Tibial nerve (tissue), 4 donors: Measurements from ENCODE around the gene PPIA. TPM values are rescaled to one million over a fixed set of nuclear protein-coding genes. Genes with fewer than 3 reads are reported as not detected.

Experiments
- DNase-seq, 2 donors: peaks; one replicate each; pipeline ENCODE4 v3.0.0-alpha.2; 2019; ENCODE audit warnings: low spot score in 2 of 2
- H3K27ac ChIP-seq, 4 donors: fragments of 200-600 bp; sonication (generic) in 3 of 4; one replicate each; pipeline ENCODE4 v1.5.1; 2017 to 2019; ENCODE audit warnings: mild to moderate bottlenecking in 1 of 4
- H3K27me3 ChIP-seq, 2 donors: fragments of 200-600 bp; sonication (generic) in 1 of 2; one replicate each; pipeline versions ENCODE4 v1.5.1 to v1.6.0; 2017 to 2019
- H3K36me3 ChIP-seq, 3 donors: fragments of 200-600 bp; sonication (generic); one replicate each; pipeline ENCODE4 v1.5.1; 2018 to 2019
- H3K4me1 ChIP-seq, 4 donors: fragments of 200-600 bp; sonication (generic) in 3 of 4; one replicate each; pipeline ENCODE4 v1.5.1; 2017 to 2019
- H3K4me3 ChIP-seq, 4 donors: fragments of 200-600 bp; sonication (generic) in 3 of 4; one replicate each; pipeline ENCODE4 v1.5.1; 2017 to 2019; ENCODE audit warnings: mild to moderate bottlenecking in 1 of 4, moderate library complexity in 1 of 4
- H3K9me3 ChIP-seq, 4 donors: fragments of 200-600 bp; sonication (generic) in 3 of 4; one replicate each; pipeline ENCODE4 v1.5.1; 2017 to 2019
- CTCF ChIP-seq, 5 experiments: fragments of 200-600 bp in 3 of 5; fragments of 450-650 bp in 2 of 5; sonication (generic) in 3 of 5; IDR thresholded peaks; one replicate each; pipeline ENCODE4 v1.5.1; 2016 to 2019; ENCODE audit warnings: antibody characterized with exemption in 5 of 5, mild to moderate bottlenecking in 3 of 5, moderate library complexity in 2 of 5
- EP300 ChIP-seq, 2 donors: sonication (generic); formaldehyde crosslinking; IDR thresholded peaks; one replicate each; pipeline ENCODE4 v1.6.1; 2017; ENCODE audit warnings: antibody characterized with exemption in 2 of 2, mild to moderate bottlenecking in 1 of 2
- POLR2A ChIP-seq, 2 donors: fragments of 450-650 bp; IDR thresholded peaks; one replicate each; pipeline ENCODE4 v1.6.1; 2017; ENCODE audit warnings: antibody characterized with exemption in 2 of 2, mild to moderate bottlenecking in 2 of 2, moderate library complexity in 2 of 2
- WGBS, 2 donors: methylation state at CpG; one replicate each; pipeline ENCODE4 v1.1.5; 2018; 5-methylcytosine and 5-hydroxymethylcytosine counted together
- total RNA-seq, 4 donors: library from RNA; depleted of rRNA; stranded (reverse); fragments of >200 nt; gene quantifications; one replicate each; pipeline ENCODE4 v1.1.0, GENCODE V29; 2016

PPIA gene
- total RNA-seq, 4 donors from 2014 or later = 803 to 1,127 (median 967) TPM

DNA sequence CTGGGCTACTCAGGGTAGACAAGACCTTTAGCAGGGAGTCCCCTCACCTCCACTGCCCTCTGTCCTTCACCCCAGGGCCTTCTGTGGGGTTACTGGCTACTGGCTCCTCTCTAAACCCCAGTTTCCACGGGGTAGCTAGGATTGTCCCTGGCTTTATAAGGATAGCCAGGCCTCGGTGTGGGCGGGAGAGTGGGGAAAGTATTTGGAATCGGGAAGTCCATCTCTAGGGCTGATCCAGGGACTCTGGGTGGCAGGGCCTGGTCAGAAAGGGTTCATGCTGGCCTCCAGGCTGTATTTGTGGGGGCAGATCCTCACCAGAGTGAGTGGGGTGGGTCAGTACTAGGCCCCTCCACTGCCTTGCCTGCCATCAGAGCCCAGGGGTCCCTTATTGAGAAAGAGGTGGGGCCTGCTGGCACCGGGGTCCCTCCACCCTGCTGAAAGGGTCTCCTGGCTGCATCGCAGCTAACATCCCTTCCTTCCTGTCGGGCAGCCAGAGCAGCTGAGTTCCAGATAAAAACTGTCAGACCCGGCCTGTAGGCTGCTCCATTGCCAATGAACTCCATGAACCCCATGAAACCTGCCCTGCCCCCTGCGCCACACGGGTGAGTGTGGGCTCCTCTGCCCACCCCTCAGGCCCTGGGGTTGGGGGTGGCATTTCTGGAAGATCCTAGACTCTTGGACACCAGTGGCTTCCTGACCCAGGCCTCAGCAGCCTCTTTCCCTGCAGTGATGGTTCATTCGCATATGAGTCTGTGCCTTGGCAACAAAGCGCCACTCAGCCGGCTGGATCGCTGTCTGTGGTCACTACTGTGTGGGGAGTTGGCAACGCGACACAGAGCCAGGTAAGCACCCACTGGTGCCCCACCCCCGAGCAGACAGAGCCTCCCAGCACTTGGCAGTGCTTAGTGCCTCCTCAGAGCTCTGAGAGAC is 40.5 kb upstream of the PPIA start:
- no peaks in the 10 kb centered on the region for H3K9me3 ChIP-seq
- no peak overlapping the region for H3K4me3 ChIP-seq
- peaks cover 0 to 47% (median 10%) of the 10 kb centered on the region in 3 donors for H3K36me3 ChIP-seq
- WGBS, 2 donors = 71 to 74% methylated on average over 13 to 16 of the region's 17 CpGs
- TF ChIP-seq POLR2A (IDR thresholded peaks at IDR 0.05) = no peak
- no peak for TF ChIP-seq EP300 (IDR thresholded peaks at IDR 0.05)
- no peak for TF ChIP-seq CTCF (IDR thresholded peaks at IDR 0.05)
- DNase-seq = no peak
- H3K4me1 ChIP-seq = peaks cover 0 to 42% (median 15%) of the 10 kb centered on the region in 4 donors
- H3K27ac ChIP-seq = peak overlapping the region in 2 of 4 donors; percentile 21 to 26
- no peaks in the 10 kb centered on the region for H3K27me3 ChIP-seq

DNA sequence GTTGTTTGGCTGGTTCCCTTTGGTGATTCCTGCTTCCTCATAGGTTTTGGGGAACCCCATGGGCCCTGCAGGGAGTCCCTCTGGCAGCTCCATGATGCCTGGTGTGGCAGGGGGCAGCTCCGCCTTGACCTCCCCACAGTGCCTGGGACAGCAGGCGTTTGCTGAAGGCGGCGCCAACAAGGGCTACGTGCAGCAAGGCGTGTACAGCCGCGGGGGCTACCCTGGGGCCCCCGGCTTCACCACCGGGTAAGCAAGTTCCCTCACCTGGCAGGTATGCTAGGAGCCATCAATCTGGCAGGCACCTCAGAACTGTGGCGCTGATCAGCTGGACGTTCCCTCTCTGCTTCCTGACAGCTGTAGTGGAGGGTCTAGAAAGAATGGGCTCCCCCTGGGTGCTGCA is 39.6 kb upstream of the PPIA start:
- 95 to 100% methylated on average over 2 to 11 of the region's 12 CpGs for WGBS, 2 donors
- Histone ChIP-seq H3K4me1 (peaks cover 0 to 41% (median 9%) of the 10 kb centered on the region in 4 donors), H3K27me3 (no peaks in the 10 kb centered on the region), H3K4me3 (no peak overlapping the region), H3K36me3 (peaks cover 0 to 56% (median 17%) of the 10 kb centered on the region in 3 donors), H3K9me3 (no peaks in the 10 kb centered on the region), H3K27ac (no peak overlapping the region)
- no peak for DNase-seq
- TF ChIP-seq EP300 (IDR thresholded peaks at IDR 0.05) (no peak), CTCF (IDR thresholded peaks at IDR 0.05) (no peak), POLR2A (IDR thresholded peaks at IDR 0.05) (no peak)

DNA sequence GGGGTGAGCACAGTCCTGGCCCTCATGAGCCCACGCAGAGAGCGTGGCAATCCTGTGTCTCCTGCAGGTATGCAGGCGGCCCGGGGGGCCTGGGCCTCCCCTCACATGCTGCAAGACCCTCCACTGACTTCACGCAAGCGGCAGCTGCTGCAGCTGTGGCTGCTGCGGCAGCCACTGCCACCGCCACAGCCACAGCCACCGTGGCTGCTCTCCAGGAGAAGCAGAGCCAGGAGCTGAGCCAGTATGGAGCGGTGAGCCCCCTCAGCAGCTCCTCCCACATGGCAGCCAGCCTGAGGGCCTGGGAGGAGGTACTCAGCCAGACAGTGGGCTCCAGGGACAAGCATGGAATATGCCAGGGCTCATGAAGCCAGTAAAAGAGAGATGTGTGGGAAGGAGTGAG is 39.2 kb upstream of the PPIA start:
- TF ChIP-seq CTCF (IDR thresholded peaks at IDR 0.05) (no peak), EP300 (IDR thresholded peaks at IDR 0.05) (no peak), POLR2A (IDR thresholded peaks at IDR 0.05) (no peak)
- no peak for DNase-seq
- H3K9me3 ChIP-seq = no peaks in the 10 kb centered on the region
- H3K27me3 ChIP-seq = no peaks in the 10 kb centered on the region
- H3K4me1 ChIP-seq = peaks cover 0 to 45% (median 9%) of the 10 kb centered on the region in 4 donors
- peaks cover 0 to 60% (median 17%) of the 10 kb centered on the region in 3 donors for H3K36me3 ChIP-seq
- WGBS, 2 donors = 20 to 69% methylated on average over 1 to 8 of the region's 10 CpGs
- no peak overlapping the region for H3K4me3 ChIP-seq
- no peak overlapping the region for H3K27ac ChIP-seq

DNA sequence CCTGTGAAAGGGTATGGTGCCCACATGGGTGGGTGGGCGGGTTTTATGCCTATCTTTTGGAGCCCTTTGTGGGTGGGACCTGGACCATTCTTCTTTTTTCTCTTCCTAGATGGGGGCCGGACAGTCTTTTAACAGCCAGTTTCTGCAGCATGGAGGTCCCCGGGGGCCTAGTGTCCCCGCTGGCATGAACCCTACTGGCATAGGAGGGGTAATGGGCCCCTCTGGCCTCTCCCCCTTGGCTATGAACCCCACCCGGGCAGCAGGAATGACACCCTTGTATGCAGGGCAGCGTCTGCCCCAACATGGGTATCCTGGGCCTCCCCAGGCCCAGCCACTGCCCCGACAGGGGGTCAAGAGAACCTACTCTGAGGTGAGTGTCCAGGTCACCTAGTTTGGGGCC is 38.7 kb upstream of the PPIA start:
- Histone ChIP-seq H3K27me3 (no peaks in the 10 kb centered on the region), H3K9me3 (no peaks in the 10 kb centered on the region), H3K27ac (no peak overlapping the region), H3K36me3 (peaks cover 0 to 65% (median 17%) of the 10 kb centered on the region in 3 donors), H3K4me1 (peaks cover 0 to 49% (median 9%) of the 10 kb centered on the region in 4 donors), H3K4me3 (no peak overlapping the region)
- WGBS, 2 donors = 77 to 84% methylated on average over 5 to 7 of the region's 7 CpGs
- no peak for DNase-seq
- TF ChIP-seq EP300 (IDR thresholded peaks at IDR 0.05) (no peak), POLR2A (IDR thresholded peaks at IDR 0.05) (no peak), CTCF (IDR thresholded peaks at IDR 0.05) (no peak)

GRCh38 chr7:44759246-44759645 is 37.2 kb upstream of the PPIA start:
- Histone ChIP-seq H3K4me1 (peaks cover 0 to 45% (median 9%) of the 10 kb centered on the region in 4 donors), H3K27ac (no peak overlapping the region), H3K36me3 (peaks cover 9 to 80% (median 23%) of the 10 kb centered on the region in 3 donors), H3K4me3 (no peak overlapping the region), H3K9me3 (no peaks in the 10 kb centered on the region), H3K27me3 (no peaks in the 10 kb centered on the region)
- 85% methylated on average over 7 to 9 of the region's 9 CpGs for WGBS, 2 donors
- no peak for DNase-seq
- no peak for TF ChIP-seq POLR2A (IDR thresholded peaks at IDR 0.05)
- TF ChIP-seq CTCF (IDR thresholded peaks at IDR 0.05) = no peak
- TF ChIP-seq EP300 (IDR thresholded peaks at IDR 0.05) = no peak
